GM18907 (cell line): Measurements from ENCODE around the gene TIFAB.
"Not testable (repeated sequence)": the region's sequence is repeated elsewhere in the genome, so short reads cannot be mapped to it uniquely, and the experiment has no call there.

Experiments used
- ATAC-seq: cut with Tn5 transposase; IDR thresholded peaks from one replicate; pipeline ENCODE4 v1.9.1; 2021; ENCODE audit warnings: mild to moderate bottlenecking, moderate library complexity; ENCODE audit not compliant: unreplicated experiment

TIFAB gene

GRCh38 chr5:135452321-135453030 lies at the start of gene TIFAB:
TIFAB (minus strand) TSS chr5:135452351; CDS start chr5:135449939, 2,412 bp downstream.
- no peak for ATAC-seq

DNA sequence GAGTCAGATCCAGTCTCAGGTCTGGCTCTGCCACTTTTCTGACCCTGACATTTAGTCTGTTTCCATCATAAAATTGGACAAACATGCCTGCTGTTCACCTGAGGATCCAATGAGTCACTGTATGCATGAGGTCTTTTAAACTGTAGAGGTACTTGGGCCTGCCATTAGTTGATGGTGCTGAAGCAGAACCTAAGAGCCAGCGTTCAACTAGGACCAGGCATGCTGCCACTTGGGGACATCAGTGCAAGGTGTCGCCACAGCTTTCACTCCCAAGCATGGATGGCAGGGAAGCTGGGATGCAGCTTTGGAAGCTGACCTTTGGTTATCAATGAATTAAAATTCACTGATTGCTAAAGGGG lies 46.5 kb upstream of the TIFAB start:
- no peak for ATAC-seq

GRCh38 chr5:135497971-135498636 lies 46.0 kb upstream of the TIFAB start:
- no peak for ATAC-seq

- not testable (repeated sequence) for ATAC-seq
These were observed 43.4 kb upstream of the TIFAB start for GRCh38 chr5:135495531-135495930.

GRCh38 chr5:135494196-135494595 lies 42.0 kb upstream of the TIFAB start:
- ATAC-seq, result no peak

- ATAC-seq, result no peak
These were observed 41.4 kb upstream of the TIFAB start for GRCh38 chr5:135493406-135494180.

DNA sequence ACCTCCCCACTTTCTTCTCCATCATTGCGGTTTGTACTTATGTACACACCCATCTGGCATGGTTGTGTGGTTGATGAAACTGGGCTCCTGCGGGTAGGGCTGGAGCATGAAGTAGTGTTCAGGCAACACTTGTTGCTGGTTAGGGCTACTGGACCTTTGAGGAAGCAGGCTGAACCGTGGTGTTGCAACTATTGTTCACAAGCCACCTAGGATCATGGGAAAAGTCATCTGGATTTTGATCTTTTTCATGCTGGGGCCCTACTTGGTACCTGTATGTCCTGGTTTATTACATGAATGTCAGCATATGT lies 40.1 kb upstream of the TIFAB start:
- no peak for ATAC-seq

DNA sequence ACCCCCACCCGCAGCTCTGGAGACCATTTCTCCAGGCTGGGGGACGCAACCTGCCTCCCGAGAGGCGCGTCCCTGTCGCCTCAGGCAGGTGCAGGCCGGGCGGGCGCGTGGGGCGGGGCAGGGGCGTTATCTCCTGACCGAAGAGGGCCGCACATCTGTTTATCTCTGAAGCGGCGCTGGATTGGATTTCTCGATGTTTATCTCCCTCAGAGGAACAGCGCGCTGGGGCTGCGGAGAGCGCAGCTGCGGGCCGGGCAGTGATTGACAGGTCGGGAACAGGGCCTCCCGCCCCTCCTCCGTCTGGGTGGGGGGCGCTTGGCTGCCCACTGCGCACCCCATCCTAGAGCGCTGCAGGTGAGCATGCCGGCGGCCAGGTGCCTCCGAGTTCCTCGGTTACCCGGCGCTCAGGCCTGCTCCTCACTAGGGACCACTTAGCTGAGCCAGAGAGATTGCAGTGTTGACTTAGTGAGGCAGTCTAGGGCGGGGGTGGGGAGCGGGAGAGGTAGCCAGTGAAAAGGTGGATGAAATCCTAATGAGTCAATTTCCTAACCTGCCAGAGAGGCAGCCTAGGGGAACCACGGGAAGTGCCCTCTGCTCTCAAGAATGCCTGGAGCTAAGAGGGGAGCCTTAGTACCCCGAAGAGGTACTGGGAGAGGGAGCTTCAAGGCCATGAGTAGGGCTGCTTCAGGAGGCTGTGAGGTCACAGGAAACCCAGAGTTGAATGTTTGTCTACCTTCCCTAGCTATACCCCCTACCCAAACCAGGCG lies 39.6 kb upstream of the TIFAB start:
- ATAC-seq, result no peak

DNA sequence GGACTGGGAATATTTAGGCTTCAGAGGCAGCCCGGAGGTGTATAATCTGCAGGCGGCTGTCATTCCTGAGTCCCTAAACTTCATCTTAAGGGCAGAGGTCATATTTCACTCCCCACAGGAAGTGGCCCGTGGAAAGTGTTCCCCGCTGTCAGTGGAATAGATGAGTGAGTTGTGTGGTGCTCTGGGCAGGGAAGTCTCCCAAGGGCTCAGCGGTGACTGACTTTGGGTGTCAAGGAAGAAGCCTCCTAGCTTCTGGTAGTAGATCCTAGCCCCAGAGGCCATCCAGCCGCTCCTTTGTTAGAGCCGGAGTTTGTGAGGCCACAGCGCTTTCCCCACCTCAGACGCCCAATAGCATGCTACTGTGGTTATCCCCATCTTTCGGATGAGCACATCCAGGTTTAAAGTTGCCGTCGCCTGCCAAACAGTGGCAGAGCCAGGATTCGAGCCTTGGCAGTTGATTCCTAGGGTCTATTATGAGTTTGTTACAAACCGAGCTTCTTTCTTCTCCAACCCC lies 38.9 kb upstream of the TIFAB start:
- ATAC-seq, result no peak

DNA sequence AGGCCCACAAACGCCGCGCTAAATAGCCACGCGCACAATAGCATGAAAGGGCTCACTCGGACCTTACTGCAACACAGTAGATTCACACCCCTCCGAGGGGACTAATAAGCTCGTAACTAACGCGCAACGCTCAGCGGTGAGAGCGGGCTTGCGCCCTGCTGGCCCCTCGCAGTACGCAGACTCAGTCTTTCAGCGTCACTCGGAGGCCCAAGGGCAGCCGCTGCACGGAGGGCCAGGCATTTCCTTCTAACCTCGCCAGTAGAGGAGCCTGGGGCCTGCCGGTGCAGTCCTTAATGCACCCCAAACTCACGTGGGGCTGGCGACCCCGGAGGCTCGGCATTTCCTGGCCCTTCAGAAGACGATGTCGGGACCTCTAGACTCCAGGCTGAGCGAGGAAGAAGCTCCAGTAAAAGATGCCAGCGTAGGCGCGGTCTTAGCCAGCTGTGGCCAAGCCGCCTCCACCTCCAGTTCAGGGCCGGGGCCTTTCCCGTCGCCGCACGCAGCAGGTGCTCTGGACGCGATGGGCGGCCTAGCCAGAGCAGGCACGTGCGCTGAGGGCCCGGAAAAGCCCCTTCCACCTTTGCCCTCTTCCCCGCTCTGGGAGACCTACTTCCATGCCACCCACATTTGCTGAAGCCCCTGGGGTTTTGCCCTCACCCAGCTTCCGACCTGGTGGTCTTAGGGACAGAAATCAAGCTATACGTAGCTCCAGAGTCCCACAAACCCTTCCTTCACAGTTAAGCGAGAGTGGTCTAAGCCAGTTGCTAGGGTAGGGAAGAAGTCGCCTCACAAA lies 38.3 kb upstream of the TIFAB start:
- no peak for ATAC-seq

- ATAC-seq, result no peak
These were observed 37.5 kb upstream of the TIFAB start for GRCh38 chr5:135489466-135490244.

DNA sequence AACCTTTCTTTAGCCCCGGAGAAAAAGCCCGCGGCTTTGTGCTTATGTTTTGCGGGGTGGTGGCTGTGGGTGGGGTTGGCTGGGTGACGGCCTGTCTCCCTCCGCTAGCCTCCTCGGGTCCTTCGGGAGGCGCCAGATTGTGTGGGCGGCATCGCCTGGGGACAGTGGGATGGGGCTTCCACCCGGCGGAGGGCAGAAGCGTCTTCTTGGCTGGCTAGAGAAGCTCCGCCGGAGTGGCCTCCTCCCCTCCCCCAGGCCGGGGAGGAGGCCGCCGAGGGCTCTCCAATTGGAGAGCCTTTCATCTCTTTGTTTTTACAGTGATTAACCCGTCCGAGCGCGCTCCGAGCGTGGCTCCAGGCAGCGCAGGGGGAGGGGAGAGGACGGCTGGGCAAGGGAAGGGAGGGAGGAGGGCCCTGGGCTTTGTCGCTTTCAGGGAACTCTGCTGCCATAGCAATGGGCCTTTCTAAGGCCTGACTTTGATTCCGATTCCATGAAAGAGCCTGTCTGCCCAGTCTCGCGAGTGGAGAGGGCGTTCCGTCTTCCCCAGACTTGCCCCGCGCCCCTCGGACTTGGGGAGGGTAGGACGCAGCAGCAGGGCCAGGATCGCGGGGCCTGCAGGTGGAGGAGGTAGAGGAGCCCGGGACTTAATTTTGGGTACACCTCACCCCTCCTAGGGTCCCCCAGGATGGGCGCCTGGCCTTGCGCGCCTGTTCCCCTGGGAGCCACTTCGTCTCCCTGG lies 36.7 kb upstream of the TIFAB start:
- no peak for ATAC-seq

DNA sequence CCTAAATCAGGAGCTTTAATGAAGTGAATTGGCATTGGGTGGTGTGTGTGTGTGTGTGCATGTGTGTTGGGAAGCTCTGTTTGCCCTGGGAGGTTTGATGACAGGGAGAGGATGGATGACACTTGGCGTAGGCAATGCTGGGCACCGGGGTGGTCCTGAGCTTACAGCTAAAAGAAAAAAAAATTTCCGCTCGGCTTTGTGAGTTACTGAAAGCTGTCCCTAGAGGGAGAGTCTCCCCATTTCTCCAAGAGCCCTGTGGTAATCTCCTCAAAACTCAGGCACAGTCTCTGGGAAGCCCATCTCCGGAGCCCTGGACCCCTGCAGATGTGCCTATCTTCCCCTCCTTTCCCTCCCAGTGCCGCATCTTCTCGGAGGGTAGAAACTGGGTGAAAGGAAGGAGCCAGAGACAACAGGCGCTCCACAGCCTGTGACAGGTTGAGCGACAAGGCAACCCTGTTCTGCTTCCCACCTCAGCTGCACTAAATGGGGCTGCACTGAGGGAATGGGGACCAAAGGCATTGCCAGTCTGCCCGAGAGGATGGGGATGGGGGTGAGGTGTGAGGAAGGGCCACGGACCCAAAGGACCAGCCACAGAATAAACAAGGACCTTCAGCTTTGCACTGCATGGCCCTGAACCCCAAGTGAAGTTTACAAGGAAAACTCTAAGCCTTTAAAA lies 35.8 kb upstream of the TIFAB start:
- ATAC-seq, result no peak

DNA sequence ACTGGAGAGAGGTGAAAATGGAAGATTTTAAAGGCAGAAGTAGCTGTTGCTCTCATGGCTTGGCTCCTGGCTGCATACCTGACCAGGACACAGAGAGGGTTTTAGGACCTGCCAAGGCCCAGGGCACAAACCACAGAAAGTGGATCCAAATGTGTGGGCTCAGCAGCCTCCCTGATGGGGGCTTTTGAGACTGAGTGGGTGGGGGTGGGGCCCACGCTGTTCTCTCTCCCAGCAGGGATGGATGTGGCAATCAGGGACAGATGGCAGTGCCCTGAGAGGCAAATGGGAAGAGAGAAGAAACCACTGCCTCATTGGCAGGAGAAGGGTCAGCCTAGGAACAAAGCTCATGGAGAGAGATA lies 34.9 kb upstream of the TIFAB start:
- no peak for ATAC-seq

DNA sequence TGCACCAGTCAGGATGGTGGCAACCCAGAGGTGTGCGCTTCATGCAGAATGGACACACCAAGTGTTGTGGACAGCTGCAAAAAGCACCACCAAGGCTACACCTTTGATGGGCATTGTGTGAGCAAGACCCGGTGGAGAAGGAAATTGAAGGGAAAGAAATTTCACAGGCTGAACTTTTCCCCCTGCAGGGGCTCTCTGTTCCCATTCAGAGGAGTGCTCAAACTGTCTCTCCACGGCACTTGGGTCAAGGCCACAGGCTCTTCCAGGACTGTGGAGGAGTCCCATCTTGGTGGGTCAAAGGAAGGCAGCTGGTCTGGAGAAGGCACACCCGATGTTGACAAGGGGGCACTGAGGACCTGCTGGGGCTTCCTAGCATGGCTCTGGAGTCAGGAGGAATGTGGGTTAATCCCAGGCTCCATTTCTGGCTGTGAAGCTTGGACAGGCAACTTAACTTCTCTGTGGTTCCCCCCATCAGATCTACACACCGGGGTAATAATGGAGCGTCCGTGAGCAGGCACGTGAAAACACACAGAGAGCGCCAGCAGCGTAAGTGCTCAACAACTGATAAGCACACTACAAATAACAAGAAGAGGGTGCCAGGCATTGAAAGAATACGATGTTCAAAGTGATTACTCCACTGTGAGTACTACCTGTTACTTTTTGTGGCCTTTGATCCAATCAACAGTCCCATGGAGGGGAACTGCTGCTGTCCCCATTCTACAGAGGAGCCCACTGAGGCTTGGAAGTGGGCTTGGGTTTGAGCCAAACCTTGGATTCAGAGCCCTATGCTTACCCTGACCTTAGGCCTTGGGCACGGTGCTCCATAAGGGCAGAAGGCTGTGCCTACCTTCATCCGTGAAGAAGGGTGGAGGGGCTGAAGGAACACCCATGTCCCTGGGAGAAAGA lies 34.2 kb upstream of the TIFAB start:
- ATAC-seq, result no peak

- no peak for ATAC-seq
These were observed 32.5 kb upstream of the TIFAB start for GRCh38 chr5:135484674-135485086.

- no peak for ATAC-seq
These were observed 31.1 kb upstream of the TIFAB start for GRCh38 chr5:135483254-135483653.
